Skin epidermis (tissue), 12 donors: ENCODE results near the gene ABRAXAS1.
"Not testable (repeated sequence)": the region's sequence is repeated elsewhere in the genome, so short reads cannot be mapped to it uniquely, and the experiment has no call there.

Source experiments
- H3K27ac ChIP-seq, 21 experiments: fragments of 200-600 bp; sonication (generic) in 11 of 21; one replicate each; pipeline ENCODE4 v1.5.0; 2020; ENCODE audit warnings: mild to moderate bottlenecking in 3 of 21, inconsistent platforms in 2 of 21, moderate library complexity in 2 of 21
- H3K4me3 ChIP-seq, 7 experiments: fragments of 200-600 bp; sonication (generic) in 2 of 7; one replicate each; pipeline ENCODE4 v1.5.0; 2020; ENCODE audit warnings: inconsistent platforms in 2 of 7, mild to moderate bottlenecking in 2 of 7, moderate library complexity in 1 of 7

The ABRAXAS1 gene

GRCh38 chr4:83484500-83485461, at the start of gene ABRAXAS1:
Gene ABRAXAS1 (minus strand): TSS chr4:83485100. CDS start chr4:83485072, 28 bp downstream.
- Histone ChIP-seq H3K27ac (peak within 1 kb of the TSS; percentile 38 to 92 (median 84)), H3K4me3 (peak within 1 kb of the TSS; percentile 42 to 86 (median 73))

- Histone ChIP-seq H3K4me3 (no peak overlapping the region), H3K27ac (no peak overlapping the region)
Measured at GRCh38 chr4:83527671-83528070, 42.8 kb upstream of the ABRAXAS1 start.

DNA sequence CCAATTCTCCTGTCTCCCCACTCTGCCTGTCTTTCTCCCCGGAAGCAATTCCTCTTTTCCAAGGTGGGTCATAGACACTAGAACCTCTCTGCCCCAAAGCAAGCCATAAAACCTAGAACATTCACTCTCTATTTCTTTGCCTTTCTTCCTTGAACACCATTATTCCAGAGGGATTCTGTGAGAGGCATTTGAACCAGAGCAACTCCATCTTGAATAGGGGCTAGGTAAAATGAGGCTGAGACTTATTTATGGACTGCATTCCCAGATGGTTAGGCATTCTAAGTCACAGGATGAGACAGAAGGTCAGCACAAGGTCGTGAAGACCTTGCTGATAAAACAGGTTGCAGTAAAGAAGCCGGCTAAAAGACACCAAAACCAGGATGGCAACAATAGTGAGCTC, 37.3 kb upstream of the ABRAXAS1 start:
- H3K4me3 ChIP-seq = no peak overlapping the region
- H3K27ac ChIP-seq = no peak overlapping the region

- H3K4me3 ChIP-seq = no peak overlapping the region
- H3K27ac ChIP-seq = no peak overlapping the region
Measured at GRCh38 chr4:83516042-83516772, 31.3 kb upstream of the ABRAXAS1 start.

- Histone ChIP-seq H3K4me3 (no peak overlapping the region), H3K27ac (no peak overlapping the region)
Measured at GRCh38 chr4:83510442-83510841, 25.5 kb upstream of the ABRAXAS1 start.

- not testable (repeated sequence) for H3K27ac ChIP-seq, H3K4me3 ChIP-seq
Measured at GRCh38 chr4:83509156-83509585, 24.3 kb upstream of the ABRAXAS1 start.

DNA sequence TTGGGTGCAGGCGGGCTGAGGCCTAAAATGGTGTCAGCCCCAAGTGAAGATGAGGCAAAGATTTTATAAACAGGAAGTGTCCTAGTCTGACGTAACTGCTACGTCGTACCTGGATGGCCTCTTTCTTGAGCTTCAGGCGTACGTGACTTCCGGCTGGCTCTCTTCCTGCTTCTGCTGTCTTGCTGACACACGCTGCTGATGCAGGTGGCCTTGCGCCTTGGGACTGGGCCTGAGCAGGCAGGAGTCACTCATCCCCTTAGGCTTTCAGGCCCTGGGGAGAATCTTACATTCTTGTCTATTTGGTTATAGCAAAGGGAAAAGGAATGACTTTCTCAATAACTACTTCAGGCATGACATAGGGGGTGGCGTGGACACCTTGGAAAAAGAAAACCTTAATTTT, 20.1 kb upstream of the ABRAXAS1 start:
- Histone ChIP-seq H3K27ac (no peak overlapping the region), H3K4me3 (no peak overlapping the region)

DNA sequence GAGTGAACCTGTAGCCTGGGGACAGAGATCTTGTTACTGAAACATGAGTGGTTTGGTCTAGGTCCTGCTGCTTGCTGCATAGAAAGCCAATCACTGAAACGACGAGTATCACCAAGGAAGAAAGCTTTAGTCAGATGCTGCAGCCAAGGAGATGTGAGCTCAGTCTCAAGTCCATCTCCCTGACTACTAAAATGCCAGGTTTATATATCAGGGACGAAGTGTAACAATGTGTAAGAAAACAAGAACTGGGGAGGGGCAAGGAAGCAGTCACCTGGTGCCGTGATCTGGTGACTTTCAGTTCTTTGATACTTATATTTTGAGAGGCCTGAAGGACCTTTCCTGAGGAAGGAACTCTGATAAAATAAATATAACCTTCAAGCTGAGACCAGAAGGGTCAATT, 19.6 kb upstream of the ABRAXAS1 start:
- Histone ChIP-seq H3K4me3 (no peak overlapping the region), H3K27ac (peak overlapping the region in 1 of 21 experiments; percentile 55)

GRCh38 chr4:83503974-83504373, 19.1 kb upstream of the ABRAXAS1 start:
- Histone ChIP-seq H3K27ac (peak overlapping the region in 2 of 21 experiments; percentile 39 to 55), H3K4me3 (no peak overlapping the region)

- not testable (repeated sequence) for H3K27ac ChIP-seq, H3K4me3 ChIP-seq
Measured at GRCh38 chr4:83501671-83502070, 16.8 kb upstream of the ABRAXAS1 start.

GRCh38 chr4:83498187-83498586, 13.3 kb upstream of the ABRAXAS1 start:
- no peak overlapping the region for H3K27ac ChIP-seq
- H3K4me3 ChIP-seq = no peak overlapping the region

GRCh38 chr4:83496085-83496917, 11.4 kb upstream of the ABRAXAS1 start:
- H3K4me3 ChIP-seq, H3K27ac ChIP-seq: not testable (repeated sequence)

DNA sequence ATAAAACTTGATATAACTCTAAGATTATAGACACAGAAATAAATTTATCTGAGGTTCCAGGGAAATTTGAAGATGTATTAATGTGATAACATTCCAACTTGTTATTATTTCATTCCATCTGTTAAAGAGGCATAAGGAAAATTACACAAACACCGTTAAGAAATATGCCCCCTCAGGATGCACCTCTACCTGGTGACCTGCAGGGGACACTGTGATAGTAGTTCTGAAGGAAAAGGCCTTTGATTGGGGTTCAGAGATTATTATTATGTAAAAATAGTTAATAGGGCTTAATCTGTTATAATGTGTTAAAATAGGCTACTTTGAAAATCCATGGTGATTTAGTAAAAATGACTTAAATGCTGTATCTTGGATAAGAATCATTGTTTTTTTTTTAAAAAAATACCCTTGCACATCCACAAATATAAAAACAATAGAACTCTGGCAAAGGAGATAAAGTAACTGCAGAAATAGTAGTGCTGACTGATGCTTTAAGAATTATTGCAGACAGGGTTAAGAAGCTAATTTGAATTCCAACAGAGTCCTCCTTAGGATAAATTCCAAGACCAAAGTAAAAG, 6.1 kb upstream of the ABRAXAS1 start:
- no peak overlapping the region for H3K27ac ChIP-seq
- H3K4me3 ChIP-seq = no peak overlapping the region

GRCh38 chr4:83489711-83490326, 4.9 kb upstream of the ABRAXAS1 start:
- H3K27ac ChIP-seq = no peak overlapping the region
- H3K4me3 ChIP-seq = no peak overlapping the region

DNA sequence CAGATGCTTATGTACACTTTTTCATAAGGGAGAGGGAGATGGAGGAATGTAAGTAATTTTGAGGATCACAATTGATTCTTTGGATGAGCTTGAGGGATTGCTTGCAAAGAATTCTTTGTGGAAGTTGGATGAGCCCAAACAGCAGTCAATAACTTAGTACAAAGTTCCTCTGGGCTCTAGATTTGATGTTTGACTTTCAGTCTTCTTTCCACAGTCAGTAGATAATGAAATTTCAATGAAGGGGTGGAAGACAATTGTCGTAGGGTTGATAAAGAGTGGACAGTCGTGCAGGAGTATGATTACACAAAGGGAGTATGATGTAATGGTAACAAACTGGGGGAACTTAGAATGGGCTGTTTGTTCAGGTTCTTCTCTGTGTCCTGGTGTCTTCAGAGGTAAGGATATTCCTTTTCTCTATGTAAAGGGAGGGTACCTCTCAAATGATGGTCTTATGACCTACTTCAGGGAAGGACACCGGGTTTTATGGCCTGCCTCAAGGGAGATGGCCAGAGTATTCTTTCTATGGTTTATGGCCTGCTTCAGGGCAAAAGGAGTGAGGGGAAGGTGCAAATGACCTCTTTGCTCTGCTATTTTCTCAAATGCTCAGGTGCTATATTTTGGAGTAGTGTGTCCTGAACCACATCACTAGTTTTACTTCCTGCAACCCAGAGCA, 1.7 kb upstream of the ABRAXAS1 start:
- no peak overlapping the region for H3K4me3 ChIP-seq
- H3K27ac ChIP-seq = no peak overlapping the region

- no peak overlapping the region for H3K4me3 ChIP-seq
- no peak overlapping the region for H3K27ac ChIP-seq
Measured at GRCh38 chr4:83473966-83474365, 10.9 kb downstream of the ABRAXAS1 start.

DNA sequence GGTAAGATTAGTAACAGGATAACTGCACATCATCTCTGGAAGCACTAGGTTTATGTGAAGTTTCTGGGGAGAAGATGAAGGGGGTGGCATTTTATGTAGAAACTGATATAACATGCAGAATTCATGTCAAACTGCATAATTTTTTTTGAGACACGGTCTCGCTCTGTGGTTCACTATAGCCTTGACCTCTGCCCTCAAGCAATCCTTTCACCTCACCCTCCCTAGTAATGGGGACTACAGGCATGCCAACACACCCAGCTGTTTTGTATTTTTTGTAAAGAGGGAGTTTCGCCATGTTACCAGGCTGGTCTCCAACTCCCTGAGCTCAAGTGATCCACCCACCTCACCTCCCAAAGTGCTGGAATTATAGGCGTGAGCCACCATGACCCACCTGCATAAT, 11.5 kb downstream of the ABRAXAS1 start:
- no peak overlapping the region for H3K4me3 ChIP-seq

DNA sequence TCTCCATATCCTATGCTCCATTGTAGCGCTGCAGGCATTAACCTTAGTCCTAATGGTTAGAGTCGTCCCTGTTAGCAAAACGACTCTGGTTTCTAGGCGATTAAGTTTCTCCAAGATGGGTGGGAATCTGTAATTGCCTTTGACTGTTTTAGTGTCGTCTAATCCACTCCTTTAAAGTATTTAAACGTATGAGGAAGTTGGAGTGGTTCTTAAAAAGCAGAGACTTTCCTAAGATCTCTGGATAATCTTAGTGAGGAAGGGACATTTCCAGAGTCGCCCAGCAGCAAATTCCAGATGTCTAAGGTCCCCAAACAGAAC, 28.8 kb downstream of the ABRAXAS1 start:
- Histone ChIP-seq H3K27ac (peak overlapping the region; percentile 51 to 99 (median 96)), H3K4me3 (peak overlapping the region; percentile 54 to 96 (median 81))

More for the DNA sequence above, 11.5 kb downstream of the ABRAXAS1 start:
- no peak overlapping the region for H3K27ac ChIP-seq
